GM10248 (cell line): ENCODE measurements around the gene NOX3.

Source experiments
- CTCF ChIA-PET: fragments of 300-600 bp; sonication (Branson Sonifier 250); formaldehyde crosslinking; extraction: SDS; loops from one replicate; lab custom pipeline; 2021; ENCODE audit warnings: antibody characterized with exemption; lab: Yijun Ruan, JAX
- POLR2A ChIA-PET: fragments of 350-650 bp; sonication (Branson Sonifier 250); formaldehyde crosslinking; extraction: SDS; loops from one replicate; lab custom pipeline; 2020; ENCODE audit warnings: antibody characterized with exemption; lab: Yijun Ruan, JAX
- DNase-seq: peaks from one replicate; pipeline ENCODE4 v3.0.0; 2012; ENCODE audit errors: extremely low spot score
- CTCF ChIP-seq: IDR thresholded peaks from 2 replicates; pipeline ENCODE4 v1.5.1; 2012; ENCODE audit warnings: mild to moderate bottlenecking, low read depth; ENCODE audit errors: extremely low read depth, missing control alignments, control extremely low read depth

The NOX3 gene

GRCh38 chr6:155399745-155400653 lies 55.6 kb downstream of the NOX3 start:
- no peak for TF ChIP-seq CTCF
- ChIA-PET POLR2A (no interaction called here), CTCF (interaction anchor here (0.7 to 2.1 kb wide), 7 partner anchors 12 to 72 kb away, joined by 3 to 9 read pairs (median 4); no protein-coding TSS in a partner anchor)
- DNase-seq, result no peak

GRCh38 chr6:155399062-155399744 lies 56.4 kb downstream of the NOX3 start:
- no peak for TF ChIP-seq CTCF
- POLR2A ChIA-PET, result no interaction called here
- no peak for DNase-seq
- CTCF ChIA-PET, result interaction anchor here (0.9 to 2.1 kb wide), 5 partner anchors 11 to 26 kb away, joined by 3 to 7 read pairs (median 3); no protein-coding TSS in a partner anchor

DNA sequence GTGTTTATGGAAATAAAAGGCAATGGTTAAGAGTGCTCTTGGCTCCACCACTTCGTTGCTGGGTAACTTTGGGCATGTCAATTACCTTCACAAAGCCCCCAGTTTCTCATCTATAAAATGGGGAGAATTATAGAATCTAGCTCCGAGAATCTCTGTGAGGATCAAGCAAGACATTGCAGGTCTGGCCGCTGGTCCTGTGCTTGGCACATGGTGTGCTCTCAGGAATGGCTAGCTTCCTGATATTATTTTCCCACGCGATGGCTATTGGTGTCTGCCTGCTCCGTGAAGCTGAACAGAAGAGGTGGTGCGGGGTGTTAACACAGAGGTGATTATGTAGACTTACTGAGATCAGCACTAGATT lies 57.0 kb downstream of the NOX3 start:
- no peak for DNase-seq
- TF ChIP-seq CTCF, result no peak
- ChIA-PET CTCF (interaction anchor here (0.9 to 2.1 kb wide), 5 partner anchors 10 to 26 kb away, joined by 3 to 7 read pairs (median 3); no protein-coding TSS in a partner anchor), POLR2A (no interaction called here)

DNA sequence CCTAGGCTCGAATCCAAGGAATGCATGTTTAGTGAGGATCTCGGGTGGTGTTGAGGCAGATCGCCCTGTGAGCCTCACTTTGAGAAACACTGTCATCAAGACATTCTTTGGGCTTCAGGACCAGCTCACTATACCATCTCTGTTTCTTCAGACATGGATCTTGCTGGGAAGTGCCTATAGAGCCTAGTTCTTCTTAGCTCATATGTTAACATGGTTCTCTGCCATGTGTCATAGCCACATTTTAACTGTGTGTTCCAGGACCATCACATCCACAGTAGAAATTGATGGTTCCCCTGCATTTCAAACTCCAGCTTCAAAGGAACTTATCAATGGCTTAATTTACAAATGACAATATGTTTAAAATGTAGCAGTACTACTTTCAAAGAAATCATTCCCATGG lies 57.4 kb downstream of the NOX3 start:
- no peak for DNase-seq
- no peak for TF ChIP-seq CTCF
- ChIA-PET POLR2A (no interaction called here), CTCF (interaction anchor here (0.9 to 1.6 kb wide), 4 partner anchors 10 to 27 kb away, joined by 3 to 5 read pairs (median 3); no protein-coding TSS in a partner anchor)

- no peak for DNase-seq
- TF ChIP-seq CTCF, result no peak
- CTCF ChIA-PET, result no interaction called here
- POLR2A ChIA-PET, result no interaction called here
Measured at GRCh38 chr6:155397172-155397705, 58.4 kb downstream of the NOX3 start.

- POLR2A ChIA-PET, result no interaction called here
- DNase-seq, result no peak
- CTCF ChIA-PET, result interaction anchor here (1.3 to 1.4 kb wide), 2 partner anchors 9 to 93 kb away, joined by 3 read pairs; no protein-coding TSS in a partner anchor
- no peak for TF ChIP-seq CTCF
Measured at GRCh38 chr6:155396605-155397004, 59.0 kb downstream of the NOX3 start.
